ENCODE results near the gene SYNE2. TPM values are rescaled to one million over a fixed set of nuclear protein-coding genes. Genes with fewer than 3 reads are reported as not detected.

The SYNE2 gene
- total and polyA plus RNA-seq, 12 donors: 43.6 to 205 (median 103) TPM

DNA sequence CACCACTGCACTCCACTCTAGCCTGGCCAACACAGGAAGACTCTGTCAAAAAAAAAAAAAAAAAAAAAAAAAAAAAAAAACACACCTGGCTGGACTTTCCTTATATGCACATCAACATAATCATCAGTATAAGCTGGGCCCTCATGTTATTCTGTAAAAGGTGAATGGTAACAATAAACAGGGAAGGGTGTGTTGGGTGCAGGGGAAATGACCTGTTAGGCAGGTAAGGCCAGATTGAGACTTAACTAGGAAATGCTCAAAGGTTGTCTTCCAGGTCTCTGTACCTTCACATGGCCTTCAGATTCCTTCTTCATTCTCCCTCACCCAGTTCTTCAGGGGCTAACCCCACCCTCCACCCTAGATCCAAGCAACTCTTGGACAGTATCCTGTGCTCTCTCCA lies 393.9 kb downstream of the SYNE2 start:
- DNase-seq (no peak), ATAC-seq (no peak)
- intact Hi-C loops (cut with DNase I): no loop called here
- Histone ChIP-seq H3K27ac (no peak overlapping the region), H3K4me1 (peaks cover 0 to 12% (median 0%) of the 10 kb centered on the region in 9 donors), H3K27me3 (no peaks in the 10 kb centered on the region), H3K36me3 (no peaks in the 10 kb centered on the region), H3K4me3 (no peak overlapping the region), H3K9me3 (no peaks in the 10 kb centered on the region)
- TF ChIP-seq CTCF (IDR thresholded peaks at IDR 0.05): no peak

GRCh38 chr14:64247195-64247594 lies 394.4 kb downstream of the SYNE2 start:
- Histone ChIP-seq H3K27me3 (no peaks in the 10 kb centered on the region), H3K36me3 (no peaks in the 10 kb centered on the region), H3K9me3 (no peaks in the 10 kb centered on the region), H3K4me1 (peaks cover 0 to 12% (median 0%) of the 10 kb centered on the region in 9 donors), H3K4me3 (no peak overlapping the region), H3K27ac (no peak overlapping the region)
- intact Hi-C loops (cut with DNase I): no loop called here
- TF ChIP-seq CTCF (IDR thresholded peaks at IDR 0.05): no peak
- ATAC-seq (no peak), DNase-seq (no peak)
- 63 to 67% methylated on average over 3 of the region's 3 CpGs for WGBS, 2 donors

GRCh38 chr14:64248689-64249088 lies 395.9 kb downstream of the SYNE2 start:
- Histone ChIP-seq H3K4me3 (no peak overlapping the region), H3K27ac (no peak overlapping the region), H3K36me3 (no peaks in the 10 kb centered on the region), H3K27me3 (no peaks in the 10 kb centered on the region), H3K4me1 (peaks cover 0 to 12% (median 0%) of the 10 kb centered on the region in 9 donors), H3K9me3 (no peaks in the 10 kb centered on the region)
- no peak for TF ChIP-seq CTCF (IDR thresholded peaks at IDR 0.05)
- no peak for DNase-seq
- ATAC-seq: peak in 2 of 8 donors; percentile 44 to 74
- intact Hi-C loops (cut with DNase I): no loop called here
- WGBS, 2 donors: 62 to 68% methylated on average over 4 of the region's 4 CpGs

DNA sequence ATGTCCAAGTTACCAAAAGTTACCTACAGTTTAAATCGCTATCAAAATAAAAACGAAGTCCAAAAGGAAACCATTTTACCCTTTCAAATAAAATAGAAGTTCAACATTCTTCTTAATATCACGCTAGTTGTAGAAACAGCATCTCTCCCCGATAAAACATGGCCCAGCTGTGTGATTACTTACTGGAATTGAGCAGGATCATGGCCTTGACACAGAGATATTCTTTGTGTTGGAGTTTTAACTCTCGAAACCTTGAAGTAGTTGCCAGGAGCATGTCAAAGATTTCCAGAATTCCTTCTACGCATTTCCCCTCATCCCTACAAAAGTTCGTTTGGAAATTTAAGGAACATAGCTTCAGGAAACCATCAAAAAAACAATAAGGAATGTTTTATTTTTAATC lies 396.6 kb downstream of the SYNE2 start:
- WGBS, 2 donors: 51 to 71% methylated on average over 7 of the region's 7 CpGs
- DNase-seq: no peak
- TF ChIP-seq CTCF (IDR thresholded peaks at IDR 0.05): no peak

More for the DNA sequence above, 396.6 kb downstream of the SYNE2 start:
- H3K4me3 ChIP-seq: no peak overlapping the region
- H3K27me3 ChIP-seq: no peaks in the 10 kb centered on the region
- intact Hi-C loops (cut with DNase I): no loop called here
- peaks cover 0 to 11% (median 0%) of the 10 kb centered on the region in 9 donors for H3K4me1 ChIP-seq
- H3K9me3 ChIP-seq: no peaks in the 10 kb centered on the region
- no peak overlapping the region for H3K27ac ChIP-seq
- H3K36me3 ChIP-seq: no peaks in the 10 kb centered on the region
- ATAC-seq: no peak
